ENCODE data around the gene IP6K1. TPM values are rescaled to one million over a fixed set of nuclear protein-coding genes. Genes with fewer than 3 reads are reported as not detected.
A peak's percentile ranks its signal among the peaks of the same experiment; 100 is the strongest.

Gene IP6K1
- total RNA-seq, 1 experiment from 2014 or later = 42.2 TPM

DNA sequence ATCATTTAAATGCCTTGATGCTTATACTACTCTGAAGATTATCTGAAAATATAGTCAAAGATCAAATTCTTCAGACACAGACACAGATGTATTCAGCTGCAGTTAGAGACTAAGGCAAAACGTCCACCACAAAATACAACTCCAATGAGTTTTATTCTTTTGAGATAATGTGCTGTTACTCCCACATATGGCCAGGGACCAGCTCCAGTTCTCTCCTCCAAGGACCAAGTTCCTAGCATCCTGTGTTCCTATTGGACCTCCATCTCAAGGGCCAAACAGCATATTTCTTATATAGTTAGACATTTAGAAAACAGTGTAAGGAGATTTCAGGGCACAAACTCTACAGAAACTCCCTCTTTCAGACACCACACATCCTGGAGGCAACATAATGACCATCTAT lies 27.1 kb downstream of the IP6K1 start:
- peak overlapping the region in 1 of 3 experiments; percentile 7; a peak in 1 of 7 replicates for H3K27ac Mint-ChIP-seq
- Histone ChIP-seq H3K27me3 (ENCODE audit: insufficient read depth, low read length) (no peaks in the 10 kb centered on the region), H3K18ac (ENCODE audit: insufficient read length, low read depth, low read length) (no peak overlapping the region), H3K56ac (ENCODE audit: insufficient read length, low read depth, low read length) (no peak overlapping the region), H3K14ac (ENCODE audit: insufficient read depth, low read length) (no peak overlapping the region), H2AK5ac (ENCODE audit: insufficient read length, low read length) (no peak overlapping the region), H3K4me2 (ENCODE audit: insufficient read depth, insufficient read length, low read length) (no peak overlapping the region), H2BK12ac (ENCODE audit: insufficient read length, low read depth, low read length) (no peak overlapping the region), H3K4ac (ENCODE audit: low read depth, low read length) (no peak overlapping the region), H3K27ac (ENCODE audit: insufficient read length, low read depth, low read length) (no peak overlapping the region), H4K91ac (ENCODE audit: insufficient read length, low read depth, low read length) (no peak overlapping the region), H3K4me1 (ENCODE audit: insufficient read depth, low read length) (no peaks in the 10 kb centered on the region), H2BK120ac (ENCODE audit: low read depth, low read length, poor library complexity, severe bottlenecking) (no peak overlapping the region), H3K23ac (ENCODE audit: insufficient read length, low read depth, low read length) (no peak overlapping the region), H4K8ac (replicated peaks; ENCODE audit: insufficient read length, low read depth, low read length) (no peak overlapping the region), H3K9ac (ENCODE audit: extremely low read depth, insufficient read length, low read length) (no peak overlapping the region), H2BK20ac (ENCODE audit: low read depth, low read length, poor library complexity, severe bottlenecking) (no peak overlapping the region), H2AFZ (ENCODE audit: low read length) (no peak overlapping the region), H3K23me2 (ENCODE audit: insufficient read length, low read depth, low read length, poor library complexity, severe bottlenecking) (no peaks in the 10 kb centered on the region), H4K5ac (ENCODE audit: insufficient read length, low read depth, low read length) (no peak overlapping the region), H3K9me3 (ENCODE audit: control insufficient read depth, low read depth, low read length) (no peaks in the 10 kb centered on the region), H3K79me2 (ENCODE audit: insufficient read depth, low read length) (peaks cover 3% of the 10 kb centered on the region; the same call in 1 of the 2 replicates), H2BK15ac (ENCODE audit: low read depth, low read length) (no peak overlapping the region), H3T11ph (ENCODE audit: low read length) (no peak overlapping the region), H2BK5ac (ENCODE audit: insufficient read length, low read length) (no peak overlapping the region), H3K79me1 (ENCODE audit: insufficient read depth, low read depth, low read length, poor library complexity, severe bottlenecking) (peaks cover 5% of the 10 kb centered on the region), H4K20me1 (ENCODE audit: control insufficient read depth, insufficient read depth, insufficient read length) (no peaks in the 10 kb centered on the region)
- no peak for DNase-seq
- WGBS (ENCODE audit: extremely low coverage, insufficient read length, low lambda C conversion rate) = no CpG with 5 or more reads among the region's 1 CpG
- no peaks in the 10 kb centered on the region for H3K27me3 Mint-ChIP-seq (ENCODE audit: low read depth)
- no peaks in the 10 kb centered on the region for H3K36me3 Mint-ChIP-seq (ENCODE audit: insufficient read depth in 1 of 3, low read depth in 3 of 3)
- H3K4me1 Mint-ChIP-seq = peaks cover 3 to 11% of the 10 kb centered on the region in 2 experiments
- no peak overlapping the region for H3K4me3 Mint-ChIP-seq
- no peaks in the 10 kb centered on the region for H3K9me3 Mint-ChIP-seq
- TF ChIP-seq, protein P1, sequence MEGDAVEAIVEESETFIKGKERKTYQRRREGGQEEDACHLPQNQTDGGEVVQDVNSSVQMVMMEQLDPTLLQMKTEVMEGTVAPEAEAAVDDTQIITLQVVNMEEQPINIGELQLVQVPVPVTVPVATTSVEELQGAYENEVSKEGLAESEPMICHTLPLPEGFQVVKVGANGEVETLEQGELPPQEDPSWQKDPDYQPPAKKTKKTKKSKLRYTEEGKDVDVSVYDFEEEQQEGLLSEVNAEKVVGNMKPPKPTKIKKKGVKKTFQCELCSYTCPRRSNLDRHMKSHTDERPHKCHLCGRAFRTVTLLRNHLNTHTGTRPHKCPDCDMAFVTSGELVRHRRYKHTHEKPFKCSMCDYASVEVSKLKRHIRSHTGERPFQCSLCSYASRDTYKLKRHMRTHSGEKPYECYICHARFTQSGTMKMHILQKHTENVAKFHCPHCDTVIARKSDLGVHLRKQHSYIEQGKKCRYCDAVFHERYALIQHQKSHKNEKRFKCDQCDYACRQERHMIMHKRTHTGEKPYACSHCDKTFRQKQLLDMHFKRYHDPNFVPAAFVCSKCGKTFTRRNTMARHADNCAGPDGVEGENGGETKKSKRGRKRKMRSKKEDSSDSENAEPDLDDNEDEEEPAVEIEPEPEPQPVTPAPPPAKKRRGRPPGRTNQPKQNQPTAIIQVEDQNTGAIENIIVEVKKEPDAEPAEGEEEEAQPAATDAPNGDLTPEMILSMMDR (conservative IDR thresholded peaks at IDR 0.05) = no peak
